ENCODE results near the gene ANKRD29.

Gene ANKRD29

GRCh38 chr18:23662309-23663263 is at the start of gene ANKRD29:
Gene ANKRD29, minus strand, starts transcription at chr18:23662911. Its CDS starts 181 bp downstream, at chr18:23662730.
- peaks cover 4 to 9% of the 10 kb centered on the region in 2 donors for H3K4me1 ChIP-seq (ENCODE audit: control insufficient read depth in 1 of 2, insufficient read depth in 2 of 2, low read length in 2 of 2)
- no peak within 1 kb of the TSS for H3K27ac ChIP-seq (ENCODE audit: low read depth, low read length)
- peaks cover 19 to 25% of the 10 kb centered on the region in 2 donors for H3K27me3 ChIP-seq (ENCODE audit: control insufficient read depth in 1 of 2, insufficient read depth in 2 of 2, low read length in 2 of 2)
- H3K36me3 ChIP-seq (ENCODE audit: control insufficient read depth in 1 of 2, insufficient read depth in 2 of 2, low read length in 2 of 2): no peaks in the 10 kb centered on the region
- peak within 1 kb of the TSS; percentile 69 to 84 for H3K4me3 ChIP-seq (ENCODE audit: low read depth in 1 of 2, low read length in 2 of 2)
- H3K9ac ChIP-seq (ENCODE audit: low read depth in 1 of 2, low read length in 2 of 2): no peak within 1 kb of the TSS
- no peaks in the 10 kb centered on the region for H3K9me3 ChIP-seq (ENCODE audit: control insufficient read depth in 1 of 2, low read length in 2 of 2)

GRCh38 chr18:23712445-23712844 is 49.7 kb upstream of the ANKRD29 start:
- Histone ChIP-seq H3K27me3 (ENCODE audit: control insufficient read depth in 1 of 2, insufficient read depth in 2 of 2, low read length in 2 of 2) (no peaks in the 10 kb centered on the region), H3K4me1 (ENCODE audit: control insufficient read depth in 1 of 2, insufficient read depth in 2 of 2, low read length in 2 of 2) (peaks cover 0 to 4% of the 10 kb centered on the region in 2 donors), H3K36me3 (ENCODE audit: control insufficient read depth in 1 of 2, insufficient read depth in 2 of 2, low read length in 2 of 2) (no peaks in the 10 kb centered on the region), H3K4me3 (ENCODE audit: low read depth in 1 of 2, low read length in 2 of 2) (no peak overlapping the region), H3K9me3 (ENCODE audit: control insufficient read depth in 1 of 2, low read length in 2 of 2) (no peaks in the 10 kb centered on the region), H3K27ac (ENCODE audit: low read depth, low read length) (no peak overlapping the region), H3K9ac (ENCODE audit: low read depth in 1 of 2, low read length in 2 of 2) (no peak overlapping the region)

- peaks cover 5% of the 10 kb centered on the region in 2 donors for H3K9me3 ChIP-seq (ENCODE audit: control insufficient read depth in 1 of 2, low read length in 2 of 2)
- no peak overlapping the region for H3K27ac ChIP-seq (ENCODE audit: low read depth, low read length)
- no peak overlapping the region for H3K9ac ChIP-seq (ENCODE audit: low read depth in 1 of 2, low read length in 2 of 2)
- H3K27me3 ChIP-seq (ENCODE audit: control insufficient read depth in 1 of 2, insufficient read depth in 2 of 2, low read length in 2 of 2): no peaks in the 10 kb centered on the region
- H3K4me3 ChIP-seq (ENCODE audit: low read depth in 1 of 2, low read length in 2 of 2): no peak overlapping the region
- H3K36me3 ChIP-seq (ENCODE audit: control insufficient read depth in 1 of 2, insufficient read depth in 2 of 2, low read length in 2 of 2): no peaks in the 10 kb centered on the region
- peaks cover 0 to 4% of the 10 kb centered on the region in 2 donors for H3K4me1 ChIP-seq (ENCODE audit: control insufficient read depth in 1 of 2, insufficient read depth in 2 of 2, low read length in 2 of 2)
Measured at GRCh38 chr18:23711426-23711825, 48.7 kb upstream of the ANKRD29 start.

- H3K4me1 ChIP-seq (ENCODE audit: control insufficient read depth in 1 of 2, insufficient read depth in 2 of 2, low read length in 2 of 2): peaks cover 0 to 4% of the 10 kb centered on the region in 2 donors
- H3K9ac ChIP-seq (ENCODE audit: low read depth in 1 of 2, low read length in 2 of 2): no peak overlapping the region
- no peaks in the 10 kb centered on the region for H3K27me3 ChIP-seq (ENCODE audit: control insufficient read depth in 1 of 2, insufficient read depth in 2 of 2, low read length in 2 of 2)
- peaks cover 5% of the 10 kb centered on the region in 2 donors for H3K9me3 ChIP-seq (ENCODE audit: control insufficient read depth in 1 of 2, low read length in 2 of 2)
- no peaks in the 10 kb centered on the region for H3K36me3 ChIP-seq (ENCODE audit: control insufficient read depth in 1 of 2, insufficient read depth in 2 of 2, low read length in 2 of 2)
- H3K27ac ChIP-seq (ENCODE audit: low read depth, low read length): no peak overlapping the region
- no peak overlapping the region for H3K4me3 ChIP-seq (ENCODE audit: low read depth in 1 of 2, low read length in 2 of 2)
Measured at GRCh38 chr18:23710946-23711345, 48.2 kb upstream of the ANKRD29 start.

GRCh38 chr18:23710068-23710527 is 47.4 kb upstream of the ANKRD29 start:
- Histone ChIP-seq H3K27ac (ENCODE audit: low read depth, low read length) (no peak overlapping the region), H3K27me3 (ENCODE audit: control insufficient read depth in 1 of 2, insufficient read depth in 2 of 2, low read length in 2 of 2) (no peaks in the 10 kb centered on the region), H3K36me3 (ENCODE audit: control insufficient read depth in 1 of 2, insufficient read depth in 2 of 2, low read length in 2 of 2) (no peaks in the 10 kb centered on the region), H3K9me3 (ENCODE audit: control insufficient read depth in 1 of 2, low read length in 2 of 2) (peaks cover 5% of the 10 kb centered on the region in 2 donors), H3K9ac (ENCODE audit: low read depth in 1 of 2, low read length in 2 of 2) (no peak overlapping the region), H3K4me1 (ENCODE audit: control insufficient read depth in 1 of 2, insufficient read depth in 2 of 2, low read length in 2 of 2) (peaks cover 0 to 4% of the 10 kb centered on the region in 2 donors), H3K4me3 (ENCODE audit: low read depth in 1 of 2, low read length in 2 of 2) (no peak overlapping the region)

GRCh38 chr18:23706971-23707640 is 44.4 kb upstream of the ANKRD29 start:
- no peak overlapping the region for H3K4me3 ChIP-seq (ENCODE audit: low read depth in 1 of 2, low read length in 2 of 2)
- no peak overlapping the region for H3K9ac ChIP-seq (ENCODE audit: low read depth in 1 of 2, low read length in 2 of 2)
- no peaks in the 10 kb centered on the region for H3K27me3 ChIP-seq (ENCODE audit: control insufficient read depth in 1 of 2, insufficient read depth in 2 of 2, low read length in 2 of 2)
- H3K36me3 ChIP-seq (ENCODE audit: control insufficient read depth in 1 of 2, insufficient read depth in 2 of 2, low read length in 2 of 2): no peaks in the 10 kb centered on the region
- H3K27ac ChIP-seq (ENCODE audit: low read depth, low read length): no peak overlapping the region
- H3K9me3 ChIP-seq (ENCODE audit: control insufficient read depth in 1 of 2, low read length in 2 of 2): peaks cover 5% of the 10 kb centered on the region in 2 donors
- peaks cover 0 to 4% of the 10 kb centered on the region in 2 donors for H3K4me1 ChIP-seq (ENCODE audit: control insufficient read depth in 1 of 2, insufficient read depth in 2 of 2, low read length in 2 of 2)

- Histone ChIP-seq H3K4me3 (ENCODE audit: low read depth in 1 of 2, low read length in 2 of 2) (no peak overlapping the region), H3K9me3 (ENCODE audit: control insufficient read depth in 1 of 2, low read length in 2 of 2) (peaks cover 5% of the 10 kb centered on the region in 2 donors), H3K27ac (ENCODE audit: low read depth, low read length) (no peak overlapping the region), H3K27me3 (ENCODE audit: control insufficient read depth in 1 of 2, insufficient read depth in 2 of 2, low read length in 2 of 2) (no peaks in the 10 kb centered on the region), H3K9ac (ENCODE audit: low read depth in 1 of 2, low read length in 2 of 2) (no peak overlapping the region), H3K36me3 (ENCODE audit: control insufficient read depth in 1 of 2, insufficient read depth in 2 of 2, low read length in 2 of 2) (no peaks in the 10 kb centered on the region), H3K4me1 (ENCODE audit: control insufficient read depth in 1 of 2, insufficient read depth in 2 of 2, low read length in 2 of 2) (no peaks in the 10 kb centered on the region)
Measured at GRCh38 chr18:23704806-23705205, 42.1 kb upstream of the ANKRD29 start.

- peaks cover 5% of the 10 kb centered on the region in 2 donors for H3K9me3 ChIP-seq (ENCODE audit: control insufficient read depth in 1 of 2, low read length in 2 of 2)
- no peaks in the 10 kb centered on the region for H3K27me3 ChIP-seq (ENCODE audit: control insufficient read depth in 1 of 2, insufficient read depth in 2 of 2, low read length in 2 of 2)
- H3K36me3 ChIP-seq (ENCODE audit: control insufficient read depth in 1 of 2, insufficient read depth in 2 of 2, low read length in 2 of 2): no peaks in the 10 kb centered on the region
- H3K9ac ChIP-seq (ENCODE audit: low read depth in 1 of 2, low read length in 2 of 2): no peak overlapping the region
- no peak overlapping the region for H3K4me3 ChIP-seq (ENCODE audit: low read depth in 1 of 2, low read length in 2 of 2)
- H3K4me1 ChIP-seq (ENCODE audit: control insufficient read depth in 1 of 2, insufficient read depth in 2 of 2, low read length in 2 of 2): no peaks in the 10 kb centered on the region
- H3K27ac ChIP-seq (ENCODE audit: low read depth, low read length): no peak overlapping the region
Measured at GRCh38 chr18:23703987-23704384, 41.3 kb upstream of the ANKRD29 start.

GRCh38 chr18:23703057-23703986 is 40.6 kb upstream of the ANKRD29 start:
- Histone ChIP-seq H3K4me3 (ENCODE audit: low read depth in 1 of 2, low read length in 2 of 2) (no peak overlapping the region), H3K27ac (ENCODE audit: low read depth, low read length) (no peak overlapping the region), H3K27me3 (ENCODE audit: control insufficient read depth in 1 of 2, insufficient read depth in 2 of 2, low read length in 2 of 2) (no peaks in the 10 kb centered on the region), H3K4me1 (ENCODE audit: control insufficient read depth in 1 of 2, insufficient read depth in 2 of 2, low read length in 2 of 2) (no peaks in the 10 kb centered on the region), H3K9me3 (ENCODE audit: control insufficient read depth in 1 of 2, low read length in 2 of 2) (peaks cover 5% of the 10 kb centered on the region in 2 donors), H3K9ac (ENCODE audit: low read depth in 1 of 2, low read length in 2 of 2) (no peak overlapping the region), H3K36me3 (ENCODE audit: control insufficient read depth in 1 of 2, insufficient read depth in 2 of 2, low read length in 2 of 2) (no peaks in the 10 kb centered on the region)
